ENCODE results near the gene WARS2. TPM values are rescaled to one million over a fixed set of nuclear protein-coding genes. Genes with fewer than 3 reads are reported as not detected.

WARS2 gene
- polyA plus RNA-seq, 1 experiment, result 12.6 TPM

DNA sequence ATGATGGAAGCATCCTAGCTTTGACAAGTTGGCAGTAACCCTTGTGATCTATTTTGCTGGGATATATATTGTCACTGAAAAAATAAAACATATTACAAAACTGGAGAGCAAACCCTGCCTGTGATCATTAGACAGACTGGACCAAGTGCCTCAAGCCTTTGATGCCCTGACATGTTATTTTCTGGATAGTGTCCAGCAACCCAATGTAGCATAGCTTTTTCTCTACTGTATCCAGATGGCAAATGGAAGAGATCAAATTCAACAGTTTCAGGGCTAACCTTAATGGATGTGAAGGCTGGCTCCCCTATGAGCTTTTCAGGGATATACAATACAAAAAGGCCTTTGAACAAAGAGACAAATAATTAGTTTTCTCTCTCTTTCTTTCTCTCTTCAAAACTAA, 25.1 kb downstream of the WARS2 start:
- ChIA-PET POLR2A (no interaction called here), CTCF (interaction anchor here (0.6 to 1.1 kb wide), 2 partner anchors 25 to 252 kb away, joined by 3 read pairs; partner anchors contain the start of gene WARS2)
- Histone ChIP-seq H3K9me3 (ENCODE audit: control insufficient read depth, insufficient read depth, low read length) (no peaks in the 10 kb centered on the region), H3K27ac (ENCODE audit: low read depth, low read length) (no peak overlapping the region), H3K4me3 (ENCODE audit: low read depth, low read length) (no peak overlapping the region), H3K27me3 (ENCODE audit: control insufficient read depth, insufficient read depth, low read length) (no peaks in the 10 kb centered on the region)
- DNase-seq (ENCODE audit: low read depth, low spot score), result no peak
- TF ChIP-seq, protein P1, sequence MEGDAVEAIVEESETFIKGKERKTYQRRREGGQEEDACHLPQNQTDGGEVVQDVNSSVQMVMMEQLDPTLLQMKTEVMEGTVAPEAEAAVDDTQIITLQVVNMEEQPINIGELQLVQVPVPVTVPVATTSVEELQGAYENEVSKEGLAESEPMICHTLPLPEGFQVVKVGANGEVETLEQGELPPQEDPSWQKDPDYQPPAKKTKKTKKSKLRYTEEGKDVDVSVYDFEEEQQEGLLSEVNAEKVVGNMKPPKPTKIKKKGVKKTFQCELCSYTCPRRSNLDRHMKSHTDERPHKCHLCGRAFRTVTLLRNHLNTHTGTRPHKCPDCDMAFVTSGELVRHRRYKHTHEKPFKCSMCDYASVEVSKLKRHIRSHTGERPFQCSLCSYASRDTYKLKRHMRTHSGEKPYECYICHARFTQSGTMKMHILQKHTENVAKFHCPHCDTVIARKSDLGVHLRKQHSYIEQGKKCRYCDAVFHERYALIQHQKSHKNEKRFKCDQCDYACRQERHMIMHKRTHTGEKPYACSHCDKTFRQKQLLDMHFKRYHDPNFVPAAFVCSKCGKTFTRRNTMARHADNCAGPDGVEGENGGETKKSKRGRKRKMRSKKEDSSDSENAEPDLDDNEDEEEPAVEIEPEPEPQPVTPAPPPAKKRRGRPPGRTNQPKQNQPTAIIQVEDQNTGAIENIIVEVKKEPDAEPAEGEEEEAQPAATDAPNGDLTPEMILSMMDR (IDR thresholded peaks at IDR 0.05; ENCODE audit: low read depth, low read length), result no peak

DNA sequence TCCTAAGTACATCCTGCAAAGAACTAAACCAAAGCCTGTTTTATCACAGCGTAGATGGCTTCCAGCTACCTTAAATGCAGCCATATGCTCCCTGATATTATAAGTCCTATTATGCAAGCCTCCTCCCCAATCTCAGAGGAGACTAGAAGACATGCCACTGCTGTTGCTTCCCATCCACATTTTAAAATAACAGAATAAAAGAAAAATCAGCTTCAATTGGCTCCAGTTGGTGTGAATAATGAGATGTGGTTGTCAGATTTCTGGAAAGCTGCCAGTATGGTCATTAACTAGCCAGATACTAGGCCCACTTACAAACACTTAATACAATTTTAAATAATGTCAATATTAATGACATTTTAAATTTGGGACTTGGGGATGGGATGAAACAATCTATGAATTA, 25.7 kb downstream of the WARS2 start:
- no peak for DNase-seq (ENCODE audit: low read depth, low spot score)
- no peak overlapping the region for H3K27ac ChIP-seq (ENCODE audit: low read depth, low read length)
- ChIA-PET POLR2A (no interaction called here), CTCF (interaction anchor here (0.6 to 1.1 kb wide), 2 partner anchors 26 to 252 kb away, joined by 3 read pairs; partner anchors contain the start of gene WARS2)
- no peak overlapping the region for H3K4me3 ChIP-seq (ENCODE audit: low read depth, low read length)
- TF ChIP-seq, protein P1 (IDR thresholded peaks at IDR 0.05; ENCODE audit: low read depth, low read length), result no peak
- no peaks in the 10 kb centered on the region for H3K9me3 ChIP-seq (ENCODE audit: control insufficient read depth, insufficient read depth, low read length)
- H3K27me3 ChIP-seq (ENCODE audit: control insufficient read depth, insufficient read depth, low read length), result no peaks in the 10 kb centered on the region

DNA sequence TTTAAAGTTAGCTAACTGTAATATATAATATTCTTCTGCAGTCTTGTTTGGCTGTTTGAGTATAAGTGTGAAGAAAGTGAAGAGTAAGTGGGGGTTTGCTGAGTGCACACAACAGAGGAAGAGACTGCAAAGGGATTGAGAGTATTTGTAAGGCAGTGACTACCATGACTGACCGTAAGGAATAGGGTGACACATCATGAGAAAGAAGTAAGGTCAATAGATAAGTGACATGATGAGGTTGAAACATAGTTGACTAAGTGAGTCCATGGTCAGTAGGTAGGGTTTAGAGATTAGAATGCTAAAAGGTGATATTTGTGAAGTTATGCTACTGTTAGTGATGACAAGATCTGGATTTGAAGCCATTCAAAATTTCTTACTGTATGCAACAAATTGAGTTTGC, 27.7 kb downstream of the WARS2 start:
- DNase-seq (ENCODE audit: low read depth, low spot score), result no peak
- ChIA-PET CTCF (no interaction called here), POLR2A (no interaction called here)
- Histone ChIP-seq H3K27ac (ENCODE audit: low read depth, low read length) (no peak overlapping the region), H3K27me3 (ENCODE audit: control insufficient read depth, insufficient read depth, low read length) (no peaks in the 10 kb centered on the region), H3K9me3 (ENCODE audit: control insufficient read depth, insufficient read depth, low read length) (no peaks in the 10 kb centered on the region), H3K4me3 (ENCODE audit: low read depth, low read length) (no peak overlapping the region)
- TF ChIP-seq, protein P1 (IDR thresholded peaks at IDR 0.05; ENCODE audit: low read depth, low read length), result no peak

DNA sequence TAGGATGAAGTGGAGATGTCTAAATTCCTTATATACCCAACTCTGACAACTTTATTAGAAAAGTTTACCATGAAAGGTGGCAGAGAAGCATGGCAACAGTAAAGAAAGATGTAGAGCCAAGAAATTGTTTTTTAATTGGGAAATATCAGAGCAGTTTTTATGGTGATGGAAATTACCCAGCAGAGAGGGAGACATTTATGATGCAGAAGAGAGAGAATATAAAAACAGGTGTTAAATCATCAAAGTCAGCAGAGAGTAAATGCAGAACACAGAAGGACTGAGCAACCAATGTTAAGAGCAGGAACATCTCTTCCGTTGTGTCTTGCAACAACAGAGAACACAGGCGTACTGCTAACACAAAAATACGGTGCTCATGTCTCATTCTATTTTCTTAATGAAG, 28.2 kb downstream of the WARS2 start:
- no peaks in the 10 kb centered on the region for H3K27me3 ChIP-seq (ENCODE audit: control insufficient read depth, insufficient read depth, low read length)
- TF ChIP-seq, protein P1 (IDR thresholded peaks at IDR 0.05; ENCODE audit: low read depth, low read length), result no peak
- H3K4me3 ChIP-seq (ENCODE audit: low read depth, low read length), result no peak overlapping the region
- no peak for DNase-seq (ENCODE audit: low read depth, low spot score)
- ChIA-PET CTCF (no interaction called here), POLR2A (no interaction called here)
- no peaks in the 10 kb centered on the region for H3K9me3 ChIP-seq (ENCODE audit: control insufficient read depth, insufficient read depth, low read length)
- H3K27ac ChIP-seq (ENCODE audit: low read depth, low read length), result no peak overlapping the region

DNA sequence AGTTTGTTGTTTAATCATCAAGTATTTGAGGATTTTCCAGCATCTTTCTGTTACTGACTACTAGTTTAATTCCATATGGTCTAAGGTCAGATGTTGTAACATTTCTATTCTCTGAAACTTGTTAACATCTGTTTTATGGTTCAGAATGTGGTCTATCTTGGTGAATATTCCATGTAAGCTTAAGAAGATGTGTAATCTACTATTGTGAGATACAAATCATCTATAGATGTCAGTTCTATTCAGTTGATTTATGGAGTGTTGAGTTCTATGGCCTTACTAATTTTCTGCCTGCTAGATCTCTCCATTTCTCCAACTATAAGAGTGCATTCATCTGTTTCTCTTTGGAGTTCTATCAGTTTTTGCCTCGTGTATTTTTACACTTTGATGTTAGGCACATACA, 31.5 kb downstream of the WARS2 start:
- ChIA-PET POLR2A (no interaction called here), CTCF (no interaction called here)
- no peaks in the 10 kb centered on the region for H3K9me3 ChIP-seq (ENCODE audit: control insufficient read depth, insufficient read depth, low read length)
- no peak overlapping the region for H3K27ac ChIP-seq (ENCODE audit: low read depth, low read length)
- H3K4me3 ChIP-seq (ENCODE audit: low read depth, low read length), result no peak overlapping the region
- TF ChIP-seq, protein P1 (IDR thresholded peaks at IDR 0.05; ENCODE audit: low read depth, low read length), result no peak
- DNase-seq (ENCODE audit: low read depth, low spot score), result no peak
- H3K27me3 ChIP-seq (ENCODE audit: control insufficient read depth, insufficient read depth, low read length), result no peaks in the 10 kb centered on the region

Measured in AG04450 (cell line).